ENCODE data around the gene MED12L. TPM values are rescaled to one million over a fixed set of nuclear protein-coding genes. Genes with fewer than 3 reads are reported as not detected.

The MED12L gene
- total RNA-seq, 2 donors from 2014 or later: 1.8 to 6.2 TPM

DNA sequence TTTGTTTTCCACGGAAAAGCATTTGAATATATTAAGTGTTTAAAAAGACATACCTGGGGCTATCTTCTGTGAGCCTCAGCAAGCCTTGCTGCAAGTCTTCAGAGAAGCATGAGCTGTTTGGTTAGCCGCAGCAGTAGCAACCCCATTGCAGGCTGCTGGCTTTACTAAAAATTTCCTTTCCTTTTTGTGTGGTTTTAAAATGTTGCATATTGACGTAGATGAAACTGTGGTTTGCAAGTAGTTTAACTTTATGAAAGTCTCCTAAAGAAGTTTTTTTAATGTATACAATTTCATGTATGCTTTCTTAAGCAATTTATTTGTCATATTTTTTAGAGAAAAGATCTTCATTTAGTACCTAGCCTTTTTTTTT lies 117.6 kb downstream of the MED12L start, which contains the start of gene GPR171:
Gene GPR171, minus strand, starts transcription at position 166 of the 370 bp plus-strand sequence. CDS start 3,830 bp downstream, outside the sequence.
- ATAC-seq: peak; percentile 92

DNA sequence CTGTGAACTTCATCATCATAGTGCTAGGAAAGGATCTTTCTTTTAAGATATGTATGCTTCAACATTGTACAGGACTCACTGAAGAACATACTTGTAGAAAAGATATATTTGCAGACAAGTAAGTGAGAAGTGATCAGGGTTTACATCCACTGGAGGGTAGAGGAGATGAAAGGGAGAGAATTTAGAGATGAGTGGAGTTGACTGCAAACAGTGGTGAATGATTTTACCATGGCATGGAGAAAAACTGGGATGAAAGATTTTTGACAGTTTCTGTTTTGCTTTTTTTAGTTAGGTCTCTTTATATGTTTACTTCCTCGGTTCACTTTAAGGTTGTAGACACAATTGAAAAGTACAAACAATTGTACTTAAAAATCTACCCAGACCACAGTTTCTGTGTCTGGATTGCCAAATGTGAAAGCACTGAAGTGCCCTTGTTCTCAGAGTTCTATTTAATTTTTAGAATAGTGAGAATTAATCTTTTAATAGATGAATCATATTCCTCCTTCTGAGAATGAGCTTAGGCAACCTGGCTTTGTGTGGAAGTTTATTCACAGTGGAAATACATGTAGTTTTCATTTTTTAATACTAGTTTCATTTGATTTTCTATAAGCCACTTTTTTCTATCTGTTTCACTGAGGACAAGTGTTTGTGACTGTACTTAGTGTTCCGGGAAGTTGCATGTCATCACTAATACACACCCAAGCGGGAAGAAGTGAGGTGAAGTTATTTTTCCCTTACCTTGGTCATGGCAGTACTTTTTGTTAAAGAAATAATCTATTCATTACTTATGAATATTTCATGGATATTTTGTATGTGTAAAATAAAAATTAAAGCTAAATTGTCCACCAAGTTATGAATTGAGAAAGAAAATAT lies 119.3 kb downstream of the MED12L start:
- no peak for ATAC-seq
- Mint-ChIP-seq H3K36me3 (ENCODE audit: low read depth) (peaks cover 3% of the 10 kb centered on the region), H3K4me1 (peaks cover 40% of the 10 kb centered on the region), H3K27ac (peak overlapping the region; percentile 98), H3K4me3 (peak overlapping the region; percentile 74), H3K27me3 (no peaks in the 10 kb centered on the region)
- H3K9me3 ChIP-seq (ENCODE audit: control insufficient read depth, low read length, poor library complexity, severe bottlenecking): no peaks in the 10 kb centered on the region
- no peak for DNase-seq

More for the DNA sequence above, 117.6 kb downstream of the MED12L start, which contains the start of gene GPR171:
- H3K36me3 Mint-ChIP-seq (ENCODE audit: low read depth): peaks cover 6% of the 10 kb centered on the region
- no peaks in the 10 kb centered on the region for H3K9me3 ChIP-seq (ENCODE audit: control insufficient read depth, low read length, poor library complexity, severe bottlenecking)
- peak; percentile 17 to 50 (median 25) for DNase-seq
- peak within 1 kb of the TSS; percentile 82 for H3K4me3 Mint-ChIP-seq
- peak within 1 kb of the TSS; percentile 98 for H3K27ac Mint-ChIP-seq
- H3K4me1 Mint-ChIP-seq: peaks cover 44% of the 10 kb centered on the region
- H3K27me3 Mint-ChIP-seq: no peaks in the 10 kb centered on the region

DNA sequence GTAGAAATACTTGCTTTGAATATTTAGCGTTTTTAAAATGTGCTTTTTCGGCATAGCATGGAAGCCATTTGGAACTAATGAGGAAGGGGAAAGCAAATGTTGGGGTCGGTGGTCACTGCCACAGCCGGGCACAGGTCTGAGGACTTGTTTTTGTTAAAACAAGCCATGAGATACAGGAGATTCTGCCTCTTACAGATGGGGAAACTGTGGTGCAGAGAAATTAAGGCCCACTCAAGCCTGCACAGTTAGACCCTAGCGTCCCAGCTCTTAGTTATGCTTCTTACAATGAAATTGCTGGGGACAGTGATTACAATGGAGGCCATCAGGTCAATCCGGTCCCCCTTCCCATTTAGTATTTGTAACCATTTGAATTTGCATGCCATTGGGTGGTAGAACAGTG lies 120.0 kb downstream of the MED12L start:
- no peaks in the 10 kb centered on the region for H3K27me3 Mint-ChIP-seq
- no peaks in the 10 kb centered on the region for H3K9me3 ChIP-seq (ENCODE audit: control insufficient read depth, low read length, poor library complexity, severe bottlenecking)
- DNase-seq: no peak
- peaks cover 3% of the 10 kb centered on the region for H3K36me3 Mint-ChIP-seq (ENCODE audit: low read depth)
- H3K4me1 Mint-ChIP-seq: peaks cover 38% of the 10 kb centered on the region
- ATAC-seq: no peak
- peak overlapping the region; percentile 98 for H3K27ac Mint-ChIP-seq
- peak overlapping the region; percentile 71 for H3K4me3 Mint-ChIP-seq

DNA sequence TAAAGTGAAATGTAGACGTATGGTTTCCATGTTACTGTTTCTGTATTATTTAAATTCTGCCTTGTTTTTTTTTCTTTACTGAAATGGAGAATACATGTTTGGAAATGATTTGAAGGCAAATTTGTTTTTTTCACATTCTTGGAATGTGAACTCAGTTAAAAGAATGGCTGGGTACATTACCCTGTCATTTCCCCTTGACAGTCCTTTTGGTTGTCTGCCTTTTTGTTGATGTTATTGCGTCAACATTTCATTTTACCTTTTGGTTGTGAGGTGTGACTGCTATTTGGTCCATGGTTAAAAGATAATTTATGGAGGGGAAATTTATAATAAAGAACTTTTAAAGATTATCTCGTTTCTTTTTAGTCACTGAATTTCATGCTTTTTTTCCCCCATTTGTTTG lies 120.7 kb downstream of the MED12L start:
- Mint-ChIP-seq H3K4me1 (peaks cover 37% of the 10 kb centered on the region), H3K27me3 (no peaks in the 10 kb centered on the region), H3K27ac (peak overlapping the region; percentile 98), H3K4me3 (peak overlapping the region; percentile 39), H3K36me3 (ENCODE audit: low read depth) (peaks cover under 1% of the 10 kb centered on the region)
- DNase-seq: no peak
- ATAC-seq: no peak
- H3K9me3 ChIP-seq (ENCODE audit: control insufficient read depth, low read length, poor library complexity, severe bottlenecking): no peaks in the 10 kb centered on the region

DNA sequence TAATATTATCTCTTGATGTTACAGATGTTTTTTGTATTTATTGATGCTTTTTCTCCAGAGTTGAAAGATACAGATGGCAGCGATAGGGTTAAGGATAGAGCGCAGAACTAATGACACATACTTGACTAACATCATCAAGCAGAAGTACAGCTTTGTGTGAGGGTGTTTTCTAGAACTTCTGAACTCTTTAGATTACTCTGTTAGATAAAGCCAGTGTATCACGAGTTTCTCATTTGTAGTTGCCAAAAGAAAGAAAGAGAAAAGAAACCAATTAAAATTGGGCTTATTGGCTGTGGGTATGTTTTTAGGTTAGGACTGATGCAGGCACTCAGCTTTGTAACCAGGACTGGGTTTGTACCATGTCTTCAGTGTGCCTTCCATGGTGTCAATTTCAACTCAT lies 124.2 kb downstream of the MED12L start:
- no peaks in the 10 kb centered on the region for H3K27me3 Mint-ChIP-seq
- H3K9me3 ChIP-seq (ENCODE audit: control insufficient read depth, low read length, poor library complexity, severe bottlenecking): no peaks in the 10 kb centered on the region
- no peaks in the 10 kb centered on the region for H3K36me3 Mint-ChIP-seq (ENCODE audit: low read depth)
- H3K4me1 Mint-ChIP-seq: peaks cover 26% of the 10 kb centered on the region
- no peak overlapping the region for H3K4me3 Mint-ChIP-seq
- H3K27ac Mint-ChIP-seq: peak overlapping the region; percentile 98
- ATAC-seq (peak; percentile 72), DNase-seq (no peak)

DNA sequence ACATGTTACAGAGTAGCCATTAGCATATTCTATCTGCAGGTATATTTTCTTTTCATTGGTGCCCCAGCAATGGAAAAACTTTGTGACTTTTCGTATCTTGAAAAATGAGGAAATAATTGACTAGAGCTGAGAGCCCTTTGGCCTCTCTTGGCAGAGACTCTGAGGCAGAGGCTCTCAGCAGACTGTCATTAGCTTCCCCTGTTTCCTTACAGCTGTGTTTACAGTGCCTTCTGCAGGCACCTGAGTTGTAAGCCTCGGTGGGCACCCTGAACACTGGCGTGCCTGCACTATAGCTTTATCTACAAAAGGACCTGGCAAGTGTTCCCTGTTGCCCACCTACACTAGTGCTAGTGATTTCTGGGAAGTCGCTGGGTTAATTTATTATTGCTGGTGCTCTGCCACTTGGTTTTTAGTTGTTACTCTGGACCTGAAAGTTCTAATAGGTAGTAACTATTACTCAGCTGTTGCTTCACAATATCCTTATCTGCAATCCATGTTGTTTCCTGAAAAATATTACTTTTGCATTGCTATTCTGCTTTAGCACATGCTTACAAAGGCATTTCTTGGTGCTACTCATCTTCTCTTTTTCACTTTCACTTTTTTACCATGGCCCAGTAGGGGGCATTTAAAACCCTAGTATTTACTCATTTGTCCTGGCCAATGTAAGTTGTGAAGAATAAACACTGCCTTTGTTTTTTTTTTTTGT lies 125.4 kb downstream of the MED12L start:
- no peak for ATAC-seq
- peak overlapping the region; percentile 98 for H3K27ac Mint-ChIP-seq
- H3K36me3 Mint-ChIP-seq (ENCODE audit: low read depth): no peaks in the 10 kb centered on the region
- peaks cover 19% of the 10 kb centered on the region for H3K4me1 Mint-ChIP-seq
- DNase-seq: no peak
- H3K27me3 Mint-ChIP-seq: no peaks in the 10 kb centered on the region
- H3K9me3 ChIP-seq (ENCODE audit: control insufficient read depth, low read length, poor library complexity, severe bottlenecking): no peaks in the 10 kb centered on the region
- H3K4me3 Mint-ChIP-seq: peak overlapping the region; percentile 15

DNA sequence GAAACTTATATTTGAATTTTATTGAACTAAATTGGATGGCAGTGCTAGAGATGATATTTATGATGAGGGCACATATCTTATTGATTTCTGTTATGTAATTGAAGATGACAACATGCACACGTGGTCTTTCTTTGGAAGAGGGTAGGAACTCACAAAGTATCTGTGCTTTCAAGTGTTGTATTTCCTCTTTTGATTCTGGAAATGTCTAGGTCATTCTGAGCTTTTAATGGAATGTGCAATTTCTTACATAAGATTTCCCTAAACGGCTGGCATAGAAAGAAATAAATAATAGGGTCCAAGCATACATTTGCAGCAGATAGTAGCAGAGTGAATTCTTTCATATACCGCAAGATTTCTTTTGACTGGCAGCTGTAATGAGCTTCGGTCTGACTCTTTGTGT lies 127.7 kb downstream of the MED12L start:
- no peaks in the 10 kb centered on the region for H3K9me3 ChIP-seq (ENCODE audit: control insufficient read depth, low read length, poor library complexity, severe bottlenecking)
- Mint-ChIP-seq H3K27ac (no peak overlapping the region), H3K27me3 (no peaks in the 10 kb centered on the region), H3K4me1 (peaks cover 9% of the 10 kb centered on the region), H3K4me3 (no peak overlapping the region), H3K36me3 (ENCODE audit: low read depth) (no peaks in the 10 kb centered on the region)
- no peak for ATAC-seq
- no peak for DNase-seq

DNA sequence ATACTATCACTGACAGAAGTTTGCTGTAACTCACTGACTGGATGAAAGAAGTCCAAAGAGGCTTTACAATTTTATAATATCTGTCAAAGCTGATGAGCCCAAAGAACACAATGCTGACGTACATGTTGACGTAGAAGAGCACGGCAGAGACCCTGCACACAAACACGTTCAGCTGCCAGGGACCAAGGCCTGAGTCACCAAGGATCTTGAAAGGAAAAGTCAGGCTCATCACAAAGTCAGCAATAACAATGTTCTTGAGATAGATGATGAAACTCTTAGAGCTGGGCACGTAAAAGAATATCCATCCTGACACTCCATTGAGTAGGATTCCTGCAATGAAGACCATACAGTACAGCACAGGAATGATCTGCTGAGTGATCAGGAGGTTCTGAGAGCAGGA lies 128.4 kb downstream of the MED12L start:
- Mint-ChIP-seq H3K36me3 (ENCODE audit: low read depth) (no peaks in the 10 kb centered on the region), H3K27me3 (no peaks in the 10 kb centered on the region), H3K27ac (no peak overlapping the region), H3K4me3 (no peak overlapping the region), H3K4me1 (peaks cover 11% of the 10 kb centered on the region)
- ATAC-seq: no peak
- no peaks in the 10 kb centered on the region for H3K9me3 ChIP-seq (ENCODE audit: control insufficient read depth, low read length, poor library complexity, severe bottlenecking)
- DNase-seq: no peak

DNA sequence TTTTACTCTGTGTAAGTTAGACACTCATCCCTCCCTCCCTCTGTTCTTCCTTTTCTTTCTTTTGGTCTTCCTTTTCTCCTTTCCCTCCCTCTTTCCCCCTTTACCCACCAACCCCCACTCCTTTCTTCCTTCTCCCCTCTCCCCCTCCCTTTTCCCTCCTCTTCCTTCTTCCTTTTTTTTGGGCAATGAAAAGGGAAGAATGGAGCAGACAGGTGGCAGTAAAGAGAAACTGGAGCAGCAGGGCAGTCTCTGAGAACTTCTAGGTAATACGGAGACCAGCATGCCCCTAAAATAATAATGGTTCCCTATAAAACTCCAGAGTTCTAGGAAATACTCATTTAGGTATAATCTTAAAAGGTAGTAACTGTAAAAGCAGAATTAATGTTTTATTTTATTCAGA lies 129.0 kb downstream of the MED12L start:
- no peak overlapping the region for H3K4me3 Mint-ChIP-seq
- H3K27ac Mint-ChIP-seq: no peak overlapping the region
- no peaks in the 10 kb centered on the region for H3K36me3 Mint-ChIP-seq (ENCODE audit: low read depth)
- DNase-seq (no peak), ATAC-seq (no peak)
- H3K27me3 Mint-ChIP-seq: no peaks in the 10 kb centered on the region
- H3K9me3 ChIP-seq (ENCODE audit: control insufficient read depth, low read length, poor library complexity, severe bottlenecking): no peaks in the 10 kb centered on the region
- peaks cover 11% of the 10 kb centered on the region for H3K4me1 Mint-ChIP-seq

DNA sequence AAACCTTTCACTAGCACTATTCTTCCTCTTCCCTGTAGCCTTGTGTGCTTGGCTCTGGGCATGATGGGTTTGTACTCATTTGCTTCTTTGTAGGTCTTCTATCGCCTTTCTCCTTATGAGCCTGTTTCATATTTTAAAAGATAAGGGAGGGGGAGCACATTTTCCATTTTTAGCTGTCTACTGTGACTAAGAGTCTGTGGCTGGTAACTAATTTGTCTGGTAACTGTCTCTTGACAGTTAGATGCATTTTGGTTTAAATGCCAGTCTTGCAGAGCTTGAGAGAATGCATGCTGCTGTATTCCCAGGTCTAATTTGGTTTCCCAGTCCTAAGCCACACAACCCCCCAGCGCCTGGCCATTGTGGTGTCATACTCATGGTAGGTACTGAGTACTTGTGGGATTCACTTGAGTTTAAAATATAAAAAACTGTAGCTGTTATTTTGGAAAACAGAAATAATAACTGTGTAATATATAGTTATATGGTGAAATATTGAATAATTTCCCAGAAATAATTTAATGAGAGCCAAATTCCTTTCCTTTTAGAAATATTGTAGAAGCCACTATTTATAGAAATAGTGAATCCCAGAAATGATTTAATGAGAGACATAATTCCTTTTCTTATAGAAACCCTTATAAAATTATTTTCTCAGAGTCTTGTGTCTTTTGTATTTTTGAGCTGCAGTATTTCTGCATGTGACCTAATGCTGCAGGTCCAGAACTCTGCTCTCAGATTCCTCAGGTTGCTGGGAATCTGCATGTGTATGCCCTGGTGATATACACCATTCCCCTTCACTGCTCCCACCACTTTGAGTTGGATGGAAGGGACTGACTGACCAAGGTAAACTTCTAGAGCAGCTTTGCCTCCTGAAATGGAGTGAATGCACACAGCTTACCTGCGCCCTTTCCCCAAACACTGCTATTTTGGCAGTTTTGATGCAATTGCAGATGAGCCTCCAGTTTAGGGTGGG lies 131.5 kb downstream of the MED12L start:
- H3K4me3 Mint-ChIP-seq: no peak overlapping the region
- no peak for DNase-seq
- no peak for ATAC-seq
- peaks cover 3% of the 10 kb centered on the region for H3K9me3 ChIP-seq (ENCODE audit: control insufficient read depth, low read length, poor library complexity, severe bottlenecking)
- no peaks in the 10 kb centered on the region for H3K36me3 Mint-ChIP-seq (ENCODE audit: low read depth)
- H3K4me1 Mint-ChIP-seq: peaks cover 5% of the 10 kb centered on the region
- H3K27me3 Mint-ChIP-seq: no peaks in the 10 kb centered on the region
- H3K27ac Mint-ChIP-seq: peak overlapping the region; percentile 16

DNA sequence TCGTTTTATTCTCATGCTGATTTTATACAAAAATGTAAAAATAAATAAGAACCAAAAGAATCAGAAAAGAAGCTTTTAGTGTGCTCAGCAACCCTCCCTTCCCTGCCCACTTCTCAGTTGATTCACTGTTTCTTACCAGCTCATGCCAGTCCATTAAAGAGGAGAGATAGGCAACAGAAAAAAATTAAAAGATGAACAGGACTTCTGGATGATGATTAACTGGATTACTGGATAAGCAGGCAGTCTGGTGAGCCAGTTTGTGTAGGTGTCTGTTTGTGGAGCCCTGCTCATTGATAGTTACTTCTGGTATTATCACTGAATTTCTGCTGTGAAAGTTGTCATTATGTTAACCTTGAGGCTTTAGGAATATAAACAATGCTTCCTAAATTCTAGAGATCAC lies 132.7 kb downstream of the MED12L start:
- H3K27ac Mint-ChIP-seq: no peak overlapping the region

DNA sequence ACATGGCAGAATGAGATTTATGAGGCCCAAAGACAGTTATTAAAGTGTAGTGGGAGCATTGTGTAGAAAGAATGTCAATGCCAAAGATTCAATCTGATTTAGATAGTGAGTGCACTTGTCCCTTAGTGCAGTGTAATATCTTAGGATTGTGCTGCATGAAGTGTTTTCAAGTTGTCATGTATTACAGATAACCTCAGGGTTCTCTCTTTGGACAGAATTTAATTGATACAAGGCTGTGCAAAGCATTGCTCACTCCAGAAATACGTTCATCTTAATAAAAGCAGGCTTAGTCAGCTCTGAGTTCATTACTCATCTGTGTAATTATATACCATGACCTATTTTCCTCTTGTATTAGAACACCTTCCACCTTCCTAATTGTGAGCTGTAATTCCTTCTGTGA lies 133.6 kb downstream of the MED12L start:
- H3K27ac Mint-ChIP-seq: no peak overlapping the region
- H3K4me1 Mint-ChIP-seq: peaks cover 5% of the 10 kb centered on the region
- H3K27me3 Mint-ChIP-seq: no peaks in the 10 kb centered on the region
- H3K4me3 Mint-ChIP-seq: no peak overlapping the region
- DNase-seq (no peak), ATAC-seq (no peak)
- peaks cover 3% of the 10 kb centered on the region for H3K9me3 ChIP-seq (ENCODE audit: control insufficient read depth, low read length, poor library complexity, severe bottlenecking)
- no peaks in the 10 kb centered on the region for H3K36me3 Mint-ChIP-seq (ENCODE audit: low read depth)

More for the DNA sequence above, 132.7 kb downstream of the MED12L start:
- Mint-ChIP-seq H3K4me1 (peaks cover 5% of the 10 kb centered on the region), H3K4me3 (no peak overlapping the region), H3K36me3 (ENCODE audit: low read depth) (no peaks in the 10 kb centered on the region), H3K27me3 (no peaks in the 10 kb centered on the region)
- no peak for DNase-seq
- ATAC-seq: no peak
- peaks cover 3% of the 10 kb centered on the region for H3K9me3 ChIP-seq (ENCODE audit: control insufficient read depth, low read length, poor library complexity, severe bottlenecking)

All from T-helper 17 cell (primary cell).